Activated CD4-positive, CD25-positive, alpha-beta regulatory T cell treated with anti-CD3 and anti-CD28 coated beads, Interleukin-2, amount 50 U/mL, for 72 hours (primary cell): ENCODE data around the gene RAET1G.
"Not testable (repeated sequence)": the region's sequence is repeated elsewhere in the genome, so short reads cannot be mapped to it uniquely, and the experiment has no call there.

Source experiments
- DNase-seq: peaks from one replicate; pipeline ENCODE4 v3.0.0; 2021

RAET1G gene, protein sequence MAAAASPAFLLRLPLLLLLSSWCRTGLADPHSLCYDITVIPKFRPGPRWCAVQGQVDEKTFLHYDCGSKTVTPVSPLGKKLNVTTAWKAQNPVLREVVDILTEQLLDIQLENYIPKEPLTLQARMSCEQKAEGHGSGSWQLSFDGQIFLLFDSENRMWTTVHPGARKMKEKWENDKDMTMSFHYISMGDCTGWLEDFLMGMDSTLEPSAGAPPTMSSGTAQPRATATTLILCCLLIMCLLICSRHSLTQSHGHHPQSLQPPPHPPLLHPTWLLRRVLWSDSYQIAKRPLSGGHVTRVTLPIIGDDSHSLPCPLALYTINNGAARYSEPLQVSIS

DNA sequence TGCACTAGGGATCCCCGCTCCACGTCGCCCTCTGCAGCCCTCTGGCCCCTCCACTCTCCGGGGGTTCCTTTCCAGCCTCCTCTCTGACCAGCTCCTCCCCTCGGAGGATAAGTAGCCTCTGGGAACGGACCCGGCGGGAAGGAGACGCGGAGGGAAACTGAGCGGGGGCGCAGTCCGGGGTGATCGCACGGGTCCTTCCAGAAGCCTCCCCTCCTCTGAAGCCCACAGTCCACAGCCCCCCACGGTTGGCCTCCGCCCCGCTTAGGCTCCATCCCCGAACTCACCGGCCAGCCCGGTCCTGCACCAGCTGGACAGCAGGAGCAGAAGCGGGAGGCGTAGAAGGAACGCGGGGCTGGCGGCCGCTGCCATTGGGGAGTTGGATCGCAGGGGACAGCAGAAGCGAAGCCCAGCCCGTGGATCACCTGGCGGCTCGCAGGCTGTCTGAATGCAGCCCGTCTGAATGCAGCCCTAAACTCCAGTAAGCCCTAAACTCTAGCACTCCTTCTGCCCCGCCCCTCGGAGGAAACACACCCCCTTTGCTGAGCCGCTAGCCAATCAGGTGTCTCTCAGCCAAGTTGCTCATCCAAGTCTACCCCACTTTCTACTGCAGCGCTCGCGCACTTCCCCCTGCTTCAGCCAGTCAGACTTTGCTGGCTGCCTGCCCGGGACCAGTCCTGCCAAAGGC is at the start of gene RAET1G:
RAET1G (minus strand) TSS at position 480 of the 685 bp plus-strand sequence; CDS start at position 369, 111 bp downstream.
- DNase-seq, result peak; percentile 70

DNA sequence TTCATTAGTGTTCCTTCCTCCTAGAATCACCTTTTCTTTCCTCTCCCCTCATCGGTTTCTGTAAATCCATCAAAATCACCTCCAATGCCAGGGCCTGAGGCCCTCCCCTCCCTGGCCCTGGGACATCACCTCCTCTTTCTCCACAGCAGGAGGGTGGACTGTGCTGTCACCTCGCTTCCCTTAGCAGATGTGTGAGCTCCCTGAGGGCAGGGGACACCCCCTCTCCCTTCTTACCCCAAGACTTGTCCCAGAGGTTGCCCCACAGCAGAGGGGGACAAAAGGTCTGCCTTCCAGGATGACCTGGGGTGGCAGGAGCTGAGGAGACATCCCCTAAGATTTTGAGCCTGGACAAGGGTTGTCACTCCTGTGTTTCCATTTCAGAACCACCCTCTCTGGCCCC is 46.7 kb upstream of the RAET1G start:
- no peak for DNase-seq

DNA sequence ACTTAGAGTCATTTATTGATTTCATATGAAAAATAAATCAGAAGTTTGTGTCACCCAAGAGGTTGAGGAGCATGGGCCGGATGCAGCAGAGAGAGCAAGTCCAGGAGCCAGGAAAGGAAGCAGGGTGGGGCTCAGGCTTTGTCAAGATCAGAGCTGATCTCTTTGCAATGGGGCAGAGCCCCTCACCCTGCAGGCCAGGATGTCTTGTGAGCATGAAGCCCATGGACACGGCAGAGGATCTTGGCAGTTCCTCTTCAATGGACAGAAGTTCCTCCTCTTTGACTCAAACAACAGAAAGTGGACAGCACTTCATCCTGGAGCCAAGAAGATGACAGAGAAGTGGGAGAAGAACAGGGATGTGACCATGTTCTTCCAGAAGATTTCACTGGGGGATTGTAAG is 46.0 kb upstream of the RAET1G start:
- DNase-seq, result not testable (repeated sequence)

DNA sequence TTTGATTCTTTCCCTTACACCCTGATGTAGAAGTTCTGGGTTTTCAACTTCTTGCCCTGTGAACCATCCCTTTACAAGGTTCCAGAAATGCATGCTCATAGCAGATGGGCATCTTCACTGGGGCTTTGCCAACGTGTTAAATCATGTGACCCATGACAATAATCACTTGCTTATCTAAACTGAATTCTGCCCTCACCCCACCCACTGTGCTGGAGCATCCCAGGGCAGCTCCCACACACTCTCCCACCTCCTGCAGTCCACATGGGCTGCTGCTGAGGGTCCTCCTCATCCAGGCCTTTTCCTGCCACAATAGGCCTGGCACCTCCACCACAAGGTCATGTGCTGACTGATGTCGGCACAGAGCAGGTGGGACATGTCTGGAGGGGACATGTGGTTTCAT is 45.1 kb upstream of the RAET1G start:
- not testable (repeated sequence) for DNase-seq

DNA sequence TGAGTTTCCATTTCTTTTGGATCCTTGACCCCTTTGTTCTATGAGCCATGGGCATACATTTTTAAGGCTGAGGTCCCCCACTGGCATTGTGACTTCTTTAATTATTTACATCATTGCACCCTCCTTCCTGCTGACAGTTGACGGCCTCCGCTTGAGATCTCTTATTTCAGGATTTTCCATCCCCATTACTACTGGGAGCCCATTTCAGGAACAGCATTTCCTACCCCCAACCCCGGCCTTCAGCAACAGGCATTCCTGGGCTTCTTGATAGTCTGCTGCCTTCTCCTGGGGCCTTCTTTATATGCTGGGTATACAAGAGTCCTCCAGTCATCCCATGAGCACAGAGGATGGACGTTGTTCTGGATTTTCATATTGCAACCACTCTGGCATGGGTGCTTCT is 44.7 kb upstream of the RAET1G start:
- no peak for DNase-seq

DNA sequence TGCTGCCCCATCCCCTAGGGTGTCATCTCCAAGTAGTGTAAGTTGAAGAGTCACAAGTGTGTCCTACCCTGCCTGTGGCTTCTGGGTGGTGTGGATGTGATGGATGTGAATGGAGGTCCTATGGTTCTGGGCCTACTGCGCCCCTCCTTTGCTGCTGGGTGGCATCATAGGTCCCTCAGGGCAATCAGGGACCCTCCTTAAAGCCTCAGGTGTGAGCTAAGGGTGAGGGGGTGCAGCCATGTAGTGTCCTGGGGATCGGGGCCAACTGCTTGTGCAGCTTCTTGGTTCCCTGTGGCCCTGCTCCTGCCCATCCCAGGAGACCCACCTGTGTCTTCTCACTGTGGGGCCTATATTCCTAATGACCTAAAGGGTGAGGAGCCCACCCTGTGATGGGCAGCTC is 43.4 kb upstream of the RAET1G start:
- not testable (repeated sequence) for DNase-seq

DNA sequence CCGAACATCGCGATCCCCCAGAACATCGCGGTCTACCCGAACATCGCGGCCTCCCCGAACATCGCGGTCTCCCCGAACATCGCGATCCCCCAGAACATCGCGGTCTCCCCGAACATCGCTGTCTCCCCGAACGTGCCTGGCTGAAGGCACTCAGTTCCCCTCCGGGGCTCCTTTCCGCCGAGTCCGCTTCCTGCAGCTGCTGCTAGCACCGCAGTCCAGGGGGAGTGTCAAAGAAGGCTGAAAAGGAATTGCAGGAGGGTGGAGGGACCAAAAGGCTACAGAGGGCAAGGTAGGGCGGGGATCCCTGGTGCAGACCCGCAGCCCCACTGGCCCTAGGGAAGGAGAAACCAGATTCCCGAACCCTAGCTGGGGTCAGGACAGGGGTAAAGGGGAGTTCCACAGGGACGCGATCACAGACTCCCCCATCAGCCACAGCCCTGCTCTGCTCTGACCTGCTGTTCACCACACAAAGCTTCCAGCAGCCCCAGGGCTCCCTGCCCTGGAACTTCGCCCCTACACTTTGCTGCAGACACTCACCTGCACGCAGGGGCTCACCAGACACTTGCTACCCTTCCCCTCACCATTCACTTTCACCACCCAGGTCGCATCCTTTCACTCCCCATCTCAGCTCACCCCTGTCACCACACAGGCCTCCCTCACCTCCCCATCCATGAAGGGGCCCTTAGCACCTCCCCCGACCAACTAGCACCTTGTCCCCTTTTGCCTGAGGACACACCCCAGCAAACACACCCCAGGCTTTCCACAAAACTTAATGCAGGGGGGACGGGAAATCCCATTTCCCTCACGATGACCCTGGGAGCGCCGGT is 42.5 kb upstream of the RAET1G start:
- DNase-seq, result no peak

DNA sequence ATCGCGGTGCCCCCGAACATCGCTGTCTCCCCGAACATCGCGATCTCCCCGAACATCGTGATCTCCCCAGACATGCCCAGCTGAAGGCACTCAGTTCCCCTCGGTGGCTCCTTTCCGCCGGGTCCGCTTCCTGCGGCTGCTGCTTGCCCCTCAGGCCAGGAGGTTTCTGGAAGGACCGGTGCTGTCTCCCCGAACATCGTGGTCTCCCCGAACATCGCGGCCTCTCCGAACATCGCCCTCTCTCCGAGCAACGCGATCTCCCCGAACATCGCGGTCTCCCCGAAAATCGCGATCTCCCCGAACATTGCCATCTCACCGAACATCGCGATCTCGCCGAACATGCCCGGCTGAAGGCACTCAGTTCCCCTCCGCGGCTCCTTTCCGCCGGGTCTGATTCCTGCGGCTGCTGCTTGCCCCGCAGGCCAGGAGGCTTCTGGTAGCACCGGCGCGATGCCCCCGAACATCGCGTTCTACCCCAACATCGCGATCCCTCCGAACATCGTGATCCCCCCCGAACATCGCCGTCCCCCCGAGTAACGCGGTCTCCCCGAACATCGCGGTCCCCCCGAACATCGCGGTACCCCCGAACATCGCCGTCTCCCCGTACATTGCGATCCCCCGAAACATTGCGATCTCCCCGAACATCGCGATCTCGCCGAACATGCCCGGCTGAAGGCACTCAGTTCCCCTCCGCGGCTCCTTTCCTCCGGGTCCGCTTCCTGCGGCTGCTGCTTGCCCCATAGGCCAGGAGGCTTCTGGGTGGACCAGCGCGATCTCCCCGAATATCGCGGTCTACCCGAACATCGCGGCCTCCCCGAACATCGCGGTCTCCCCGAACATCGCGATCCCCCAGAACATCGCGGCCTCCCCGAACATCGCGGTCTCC is 41.6 kb upstream of the RAET1G start:
- no peak for DNase-seq

DNA sequence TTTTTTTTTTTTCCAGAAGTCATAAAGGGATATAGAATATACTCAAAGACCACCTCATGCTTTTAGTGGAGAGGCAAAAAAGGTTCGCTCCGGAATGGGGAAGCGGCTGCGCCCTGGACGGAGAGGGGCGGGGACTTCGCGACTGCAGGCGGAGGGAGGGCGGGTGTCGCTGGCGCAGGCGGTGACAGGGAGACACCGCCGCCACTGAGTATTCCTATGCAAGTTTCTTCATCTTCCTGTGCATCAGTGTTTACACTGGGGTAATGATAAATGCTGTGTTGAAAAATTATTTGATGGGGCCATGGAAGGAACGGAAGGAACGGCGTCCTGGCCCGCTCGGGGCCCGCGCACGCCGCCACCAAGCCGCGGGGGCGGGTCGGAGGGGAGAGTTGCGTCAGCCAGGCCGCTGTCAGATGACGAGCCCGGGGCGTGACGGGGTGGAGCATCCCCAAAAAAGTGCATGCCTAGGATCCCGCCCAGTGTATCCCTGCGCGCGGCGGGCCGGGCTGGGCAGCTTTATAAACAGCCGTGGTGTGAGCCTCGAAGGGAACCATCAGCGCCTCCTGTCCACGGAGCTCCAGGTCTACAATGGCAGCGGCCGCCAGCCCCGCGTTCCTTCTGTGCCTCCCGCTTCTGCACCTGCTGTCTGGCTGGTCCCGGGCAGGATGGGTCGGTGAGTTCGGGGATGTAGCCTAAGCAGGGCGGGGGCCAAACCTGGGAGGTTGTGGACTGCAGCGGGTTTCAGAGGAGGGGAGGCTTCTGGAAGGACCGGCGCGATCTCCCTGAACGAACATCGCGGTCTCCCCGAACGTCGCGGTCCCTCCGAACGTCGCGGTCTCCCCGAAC is 40.8 kb upstream of the RAET1G start, which contains the start of gene ULBP1:
ULBP1 (plus strand) TSS at position 482 of the 846 bp plus-strand sequence; CDS start at position 589, 107 bp downstream.
- DNase-seq, result peak; percentile 71

DNA sequence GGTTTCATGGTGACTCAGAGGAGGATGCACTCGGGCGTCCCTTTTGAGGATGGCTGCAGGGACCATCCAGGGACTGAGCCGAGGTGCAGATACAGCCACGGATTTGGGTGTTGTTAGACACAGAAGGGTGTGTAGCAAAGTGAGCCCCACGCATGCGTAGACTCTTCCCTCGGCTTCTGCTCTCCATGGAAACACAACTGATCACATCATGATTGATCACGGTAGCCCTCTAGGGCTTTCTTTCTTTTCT is 40.2 kb upstream of the RAET1G start:
- DNase-seq, result peak; percentile 45

DNA sequence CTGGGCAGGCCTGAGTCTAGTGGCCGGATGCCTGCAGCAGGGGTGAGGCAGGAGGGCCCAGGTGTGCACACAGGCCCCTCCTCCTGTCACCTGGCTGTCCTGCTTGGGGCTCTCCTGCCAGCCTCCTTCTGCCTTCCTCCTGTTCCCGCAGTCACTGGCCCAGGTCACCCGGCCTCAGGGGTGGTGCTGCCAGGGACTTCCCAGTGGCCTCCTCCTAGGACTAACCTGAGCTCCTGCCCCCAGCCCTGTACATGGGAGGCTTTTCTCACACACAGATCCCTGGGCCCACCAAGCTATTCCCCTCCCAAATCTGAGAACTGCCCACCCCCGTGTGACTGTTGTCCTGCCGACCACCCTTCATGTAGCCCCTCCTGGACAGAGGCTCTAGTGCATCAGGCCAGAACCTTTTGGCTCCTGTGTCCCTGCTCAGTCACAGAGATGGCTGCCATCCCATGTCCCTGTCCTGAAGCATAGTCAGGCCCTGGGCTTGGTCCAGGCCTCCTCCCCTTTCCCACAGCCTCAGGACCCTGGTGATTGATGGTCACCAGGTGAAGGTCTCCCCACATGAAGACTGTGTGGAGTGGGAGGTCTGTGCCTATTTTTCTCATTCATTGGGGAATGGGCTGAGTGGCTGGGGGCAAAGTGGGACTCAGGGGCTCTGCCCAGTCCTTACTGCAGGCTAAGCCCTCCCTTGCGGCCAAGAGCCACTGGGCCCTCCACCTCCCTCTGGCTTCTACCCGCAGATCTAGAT is 39.7 kb upstream of the RAET1G start:
- no peak for DNase-seq

DNA sequence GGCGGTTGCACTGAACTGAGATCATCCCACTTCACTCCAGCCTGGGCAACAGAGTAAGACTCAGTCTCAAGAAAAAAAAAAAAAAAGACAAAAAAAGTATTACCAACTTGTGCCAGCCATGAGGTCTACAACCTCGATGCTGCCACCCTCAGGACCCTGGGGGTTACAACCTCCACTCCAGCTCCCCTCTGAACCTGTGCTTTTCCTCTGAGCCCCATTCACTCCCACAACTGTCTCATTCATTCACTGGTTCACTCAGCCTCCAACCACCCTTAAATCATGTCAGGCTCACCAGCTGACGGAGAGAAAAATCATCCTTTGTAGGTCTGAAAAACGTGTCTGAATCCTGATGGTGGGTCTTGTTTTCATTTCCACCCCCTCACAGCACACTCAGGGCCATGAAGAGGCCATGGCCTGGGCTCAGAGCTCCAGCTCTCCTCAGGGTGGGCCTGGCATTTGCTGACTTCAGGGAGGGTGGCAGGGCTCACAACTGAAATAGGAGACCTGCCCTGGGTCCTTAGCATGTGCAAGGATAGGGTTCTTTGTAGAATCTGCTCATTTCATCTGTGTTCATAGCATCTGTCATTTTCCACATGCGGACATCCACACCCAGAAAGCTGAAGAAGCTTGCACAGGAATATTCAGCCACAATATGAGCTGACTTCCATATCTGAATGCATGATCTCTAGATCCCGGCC is 39.0 kb upstream of the RAET1G start:
- DNase-seq, result no peak

DNA sequence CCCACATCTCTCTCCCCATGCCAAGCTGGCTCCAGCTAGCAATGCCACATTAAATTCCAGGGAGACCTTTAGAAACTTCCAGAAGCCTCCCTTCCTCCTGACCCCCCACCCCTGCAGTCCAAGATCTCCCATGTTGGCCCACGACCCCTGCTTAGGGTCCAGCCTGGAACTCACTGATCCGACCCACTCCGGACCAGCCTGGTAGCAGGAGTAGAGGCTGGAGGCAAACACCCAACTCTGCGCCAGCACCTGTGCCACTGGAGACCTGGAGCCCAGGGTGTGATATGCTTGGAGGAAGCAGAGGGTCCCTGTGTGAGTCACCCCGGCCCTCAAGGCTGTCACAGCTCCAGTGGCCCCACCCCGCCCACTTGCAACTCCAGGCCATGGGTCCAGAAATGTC is 37.6 kb upstream of the RAET1G start:
- no peak for DNase-seq

DNA sequence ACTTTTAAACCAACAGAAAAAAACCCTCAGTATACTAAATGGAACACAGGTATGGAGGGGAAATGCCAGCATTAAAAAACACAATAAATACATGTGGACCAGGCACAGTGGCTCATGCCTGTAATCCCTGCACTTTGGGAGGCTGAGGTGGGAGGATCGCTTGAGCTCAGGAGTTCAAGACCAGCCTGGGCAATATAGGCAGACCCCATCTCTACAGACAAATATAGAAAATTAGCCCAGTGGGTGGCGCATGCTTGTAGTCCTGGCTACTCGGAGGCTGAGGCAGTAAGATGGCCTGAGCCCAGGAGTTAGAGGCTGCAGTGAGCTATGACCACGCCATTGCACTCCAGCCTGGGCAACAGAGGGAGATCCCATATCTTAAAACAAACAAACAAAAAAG is 36.9 kb upstream of the RAET1G start:
- not testable (repeated sequence) for DNase-seq

DNA sequence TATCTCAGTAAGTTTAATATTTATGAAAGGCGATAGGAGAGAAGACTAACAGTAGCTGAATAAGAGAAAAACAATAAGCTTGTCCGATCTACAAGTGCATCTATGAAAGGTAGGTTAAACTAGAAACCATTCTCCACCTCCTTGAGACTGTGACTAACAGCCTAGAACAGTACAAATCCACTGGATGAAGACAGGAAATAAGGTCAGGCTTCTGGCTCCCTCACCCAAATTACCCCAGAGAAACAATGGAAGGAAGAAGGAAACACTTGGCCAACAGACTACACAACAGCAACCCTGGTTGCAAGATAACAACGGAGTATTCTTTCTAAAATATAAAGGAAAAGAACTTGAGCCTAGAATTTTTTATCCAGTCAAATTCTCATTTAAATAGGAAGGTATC is 35.2 kb upstream of the RAET1G start:
- DNase-seq, result not testable (repeated sequence)

DNA sequence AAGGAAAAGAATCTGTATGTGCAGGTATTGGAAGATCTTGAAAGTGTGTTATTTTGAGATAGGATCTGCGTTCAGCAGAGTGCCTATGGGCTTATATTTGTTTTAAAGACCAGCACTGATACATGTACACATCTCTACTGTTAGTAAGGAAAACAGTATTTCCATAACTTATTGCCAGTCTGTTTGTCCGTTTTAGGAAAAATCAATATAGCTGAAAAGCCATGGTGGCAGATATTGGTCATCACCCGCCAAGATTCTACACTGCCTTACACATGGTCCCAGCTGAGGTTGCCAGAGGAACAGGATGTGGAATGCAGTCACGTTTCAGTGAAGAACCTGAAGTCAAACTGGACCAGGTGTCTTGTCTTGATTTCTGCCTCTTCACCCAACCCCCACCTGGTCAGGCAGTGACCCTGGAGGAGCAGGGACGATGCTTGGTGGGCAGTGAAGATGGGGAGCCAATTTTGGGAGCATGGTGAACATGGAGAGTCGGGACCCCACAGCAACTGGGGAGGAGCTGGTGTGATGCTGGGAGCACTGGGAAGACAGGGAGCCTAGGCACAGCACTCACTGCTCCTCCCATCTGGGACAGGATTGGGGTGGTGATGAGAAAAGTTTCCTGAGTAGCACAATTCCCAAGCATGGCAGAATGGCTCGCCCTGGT is 32.9 kb upstream of the RAET1G start:
- not testable (repeated sequence) for DNase-seq

DNA sequence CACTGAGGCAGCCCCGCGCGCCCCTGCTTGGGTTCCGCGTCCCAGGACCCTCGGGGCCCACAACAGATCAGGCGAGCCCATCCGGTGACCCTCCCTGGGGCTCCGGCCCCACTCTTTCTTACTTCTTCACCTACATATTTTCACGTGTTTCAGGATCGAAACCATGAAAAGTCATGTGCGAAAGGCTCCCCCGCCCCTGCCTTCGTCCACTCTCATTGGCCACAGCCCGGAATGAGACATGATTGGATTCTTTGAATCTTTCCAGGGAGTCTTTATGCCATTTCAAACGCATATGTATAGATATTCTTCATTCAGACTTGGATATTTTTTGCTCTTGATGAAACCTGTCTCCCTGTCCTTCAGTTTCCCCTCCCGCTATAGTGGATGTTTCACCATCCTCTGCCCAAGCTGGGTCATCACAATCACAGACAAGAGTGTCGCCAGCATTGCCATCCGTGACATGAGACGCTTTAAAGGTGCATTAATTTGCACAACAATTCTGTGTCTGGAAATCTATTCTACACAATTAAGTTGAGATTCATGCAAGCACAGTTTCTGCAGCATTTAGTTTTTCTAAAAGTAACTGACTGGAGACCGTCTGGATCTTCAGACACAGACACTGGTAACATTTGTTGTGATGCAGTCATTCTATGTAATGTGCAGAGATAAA is 32.2 kb upstream of the RAET1G start:
- DNase-seq, result not testable (repeated sequence)

DNA sequence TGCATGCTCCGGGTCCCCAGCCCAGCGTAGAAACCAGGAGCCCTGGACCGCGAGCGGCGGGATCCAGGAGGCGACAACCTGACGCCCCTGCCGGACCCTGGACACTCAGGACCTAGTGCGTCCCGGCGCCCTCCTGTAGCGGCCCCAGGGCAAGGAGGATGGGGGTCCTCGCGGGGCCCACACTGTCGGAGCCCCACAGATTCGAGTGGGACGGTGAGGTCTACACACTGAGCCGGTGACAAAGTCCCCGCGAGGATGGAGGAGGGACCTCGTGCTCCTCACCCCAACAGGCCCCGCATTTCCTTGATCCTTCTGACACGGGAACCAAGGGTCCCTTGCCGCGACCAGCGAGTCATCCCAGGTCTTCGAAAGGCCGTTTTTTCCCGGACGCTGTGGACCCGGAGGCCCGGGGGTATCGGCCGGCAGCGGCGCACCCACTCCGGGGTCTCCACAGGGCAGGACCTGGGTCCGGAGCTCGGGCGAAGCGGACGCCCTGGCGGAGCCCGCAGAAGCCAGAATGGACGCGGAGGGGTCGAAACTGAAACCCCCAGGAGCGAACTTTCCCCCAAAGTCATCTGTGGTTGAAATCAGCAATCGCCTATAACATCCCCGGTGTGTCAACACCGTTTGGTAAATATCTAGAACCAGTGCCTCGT is 31.5 kb upstream of the RAET1G start:
- DNase-seq, result not testable (repeated sequence)

DNA sequence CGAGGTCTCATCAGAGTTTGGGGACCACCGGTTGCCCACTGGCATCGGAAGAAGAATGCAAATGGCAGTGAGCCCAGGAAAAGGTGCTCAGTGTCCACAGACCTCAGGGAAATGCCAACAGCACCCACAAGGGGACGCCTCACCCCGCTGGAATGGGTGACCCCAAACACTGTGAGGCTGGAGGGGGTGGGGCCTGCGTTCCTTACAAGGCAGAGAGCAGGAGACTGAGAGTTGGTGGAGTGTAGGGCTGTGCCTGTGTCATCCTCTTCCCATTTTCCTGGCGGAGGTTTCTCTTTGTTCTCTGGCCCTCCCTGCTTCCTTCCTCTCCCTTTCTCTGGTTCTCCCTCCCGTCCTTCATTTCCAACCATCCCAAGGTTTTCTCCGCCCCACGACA is 31.0 kb upstream of the RAET1G start:
- not testable (repeated sequence) for DNase-seq
